ENCODE data around the gene NUB1. TPM values are rescaled to one million over a fixed set of nuclear protein-coding genes. Genes with fewer than 3 reads are reported as not detected.
A peak's percentile ranks its signal among the peaks of the same experiment; 100 is the strongest.

The NUB1 gene
- total RNA-seq, 2 donors from 2014 or later, result 36.8 to 43.8 TPM

GRCh38 chr7:151363182-151363581 lies 21.6 kb downstream of the NUB1 start:
- WGBS, 2 donors, result 94 to 97% methylated on average over 1 of the region's 1 CpG

DNA sequence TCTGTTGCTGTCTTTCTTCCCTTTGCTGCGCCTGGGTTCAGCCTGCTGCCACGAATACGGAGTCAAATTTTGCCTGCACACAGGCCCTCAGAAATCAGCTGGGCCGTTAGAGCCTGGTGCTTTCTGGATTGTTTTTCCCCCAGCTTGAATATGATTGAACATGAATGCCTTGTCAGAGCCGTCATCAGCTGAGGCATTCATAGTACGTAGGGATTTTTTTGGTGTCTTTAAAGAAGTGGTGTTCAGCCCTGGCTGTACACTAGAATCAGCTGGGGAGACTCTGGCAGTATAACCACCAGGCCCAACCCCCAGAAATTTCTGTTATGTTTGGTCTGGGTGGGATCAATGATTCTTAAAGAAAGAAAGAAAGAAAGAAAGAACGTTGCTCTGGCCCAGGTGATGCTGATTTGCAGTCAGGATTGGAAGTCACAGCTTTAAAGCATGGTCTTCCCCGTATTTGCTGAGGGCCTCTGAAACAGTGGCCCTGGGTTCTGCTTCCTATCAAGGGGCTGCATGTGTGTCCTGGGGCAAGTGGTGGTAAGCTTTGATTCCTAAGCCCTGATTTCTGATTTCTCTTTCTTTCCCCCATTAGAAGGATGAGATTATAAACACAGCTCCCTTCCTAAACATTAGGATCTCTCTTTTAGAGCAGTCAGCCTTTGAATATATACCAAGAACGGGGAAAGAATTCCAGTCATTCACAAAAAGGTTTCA lies 24.7 kb downstream of the NUB1 start:
- intact Hi-C loops (cut with DNase I), result loop anchor here (5.0 kb wide), 1 partner anchor 81 kb away; no protein-coding TSS in a partner anchor
- WGBS, 2 donors, result 82 to 89% methylated on average over 9 of the region's 9 CpGs
- no peak for ATAC-seq
- peaks cover 7% of the 10 kb centered on the region for H3K4me1 ChIP-seq
- H3K27me3 ChIP-seq, result no peaks in the 10 kb centered on the region
- no peak for TF ChIP-seq POLR2A (IDR thresholded peaks at IDR 0.05)
- TF ChIP-seq CTCF (IDR thresholded peaks at IDR 0.05), result no peak
- H3K27ac ChIP-seq, result no peak overlapping the region
- DNase-seq, result no peak
- H3K4me3 ChIP-seq, result no peak overlapping the region
- H3K9me3 ChIP-seq, result no peaks in the 10 kb centered on the region
- H3K36me3 ChIP-seq (replicated peaks in 1 of 2; ENCODE audit: insufficient read depth in 1 of 2, low read depth in 2 of 2), result peaks cover 4 to 8% of the 10 kb centered on the region in 2 donors

More at GRCh38 chr7:151363182-151363581, 21.6 kb downstream of the NUB1 start:
- H3K9me3 ChIP-seq, result no peaks in the 10 kb centered on the region
- no peak overlapping the region for H3K27ac ChIP-seq
- no peaks in the 10 kb centered on the region for H3K27me3 ChIP-seq
- TF ChIP-seq POLR2A (IDR thresholded peaks at IDR 0.05) (no peak), CTCF (IDR thresholded peaks at IDR 0.05) (no peak)
- peaks cover 13 to 22% of the 10 kb centered on the region in 2 donors for H3K36me3 ChIP-seq (replicated peaks in 1 of 2; ENCODE audit: insufficient read depth in 1 of 2, low read depth in 2 of 2)
- ATAC-seq, result no peak
- no peak overlapping the region for H3K4me3 ChIP-seq
- peaks cover 3% of the 10 kb centered on the region for H3K4me1 ChIP-seq
- DNase-seq, result no peak
- intact Hi-C loops (cut with DNase I), result no loop called here

- WGBS, 2 donors, result 65 to 78% methylated on average over 5 of the region's 5 CpGs
- H3K27ac ChIP-seq, result no peak overlapping the region
- intact Hi-C loops (cut with DNase I), result loop anchor here (5.0 kb wide), 1 partner anchor 80 kb away; no protein-coding TSS in a partner anchor
- peaks cover 7% of the 10 kb centered on the region for H3K4me1 ChIP-seq
- H3K4me3 ChIP-seq, result no peak overlapping the region
- peak; percentile 51 for ATAC-seq
- H3K27me3 ChIP-seq, result no peaks in the 10 kb centered on the region
- DNase-seq, result peak in 1 of 4 donors; percentile 46
- peaks cover 4 to 7% of the 10 kb centered on the region in 2 donors for H3K36me3 ChIP-seq (replicated peaks in 1 of 2; ENCODE audit: insufficient read depth in 1 of 2, low read depth in 2 of 2)
- no peaks in the 10 kb centered on the region for H3K9me3 ChIP-seq
- TF ChIP-seq POLR2A (IDR thresholded peaks at IDR 0.05) (no peak), CTCF (IDR thresholded peaks at IDR 0.05) (no peak)
Measured at GRCh38 chr7:151366880-151367222, 25.2 kb downstream of the NUB1 start.

DNA sequence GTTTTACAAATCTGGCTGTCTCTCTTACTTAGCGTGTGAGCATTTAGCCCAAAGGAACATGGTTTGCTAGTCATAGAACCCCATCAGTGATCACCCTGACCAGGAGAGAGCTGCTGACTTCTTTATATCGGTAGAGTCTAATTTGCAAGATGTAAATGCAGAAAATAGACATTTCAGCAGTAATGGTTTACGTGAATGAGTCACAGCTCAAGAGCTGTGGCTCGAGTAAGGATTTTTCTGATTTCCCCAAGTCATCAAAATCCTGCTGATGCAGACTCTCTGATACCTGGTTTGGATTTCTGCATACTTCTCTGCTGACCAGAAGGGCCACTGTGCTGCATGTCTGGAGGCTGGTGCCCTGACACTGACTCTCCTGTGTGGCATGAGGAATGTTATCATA lies 25.7 kb downstream of the NUB1 start:
- DNase-seq, result no peak
- H3K36me3 ChIP-seq (replicated peaks in 1 of 2; ENCODE audit: insufficient read depth in 1 of 2, low read depth in 2 of 2), result peaks cover 3% of the 10 kb centered on the region in 2 donors
- peak overlapping the region in 1 of 4 donors; percentile 8 for H3K27ac ChIP-seq
- H3K9me3 ChIP-seq, result no peaks in the 10 kb centered on the region
- H3K4me3 ChIP-seq, result no peak overlapping the region
- ATAC-seq, result no peak
- intact Hi-C loops (cut with DNase I), result loop anchor here (5.0 kb wide), 1 partner anchor 80 kb away; no protein-coding TSS in a partner anchor
- H3K27me3 ChIP-seq, result no peaks in the 10 kb centered on the region
- 82 to 87% methylated on average over 4 of the region's 4 CpGs for WGBS, 2 donors
- TF ChIP-seq POLR2A (IDR thresholded peaks at IDR 0.05) (no peak), CTCF (IDR thresholded peaks at IDR 0.05) (no peak)
- H3K4me1 ChIP-seq, result peaks cover 7% of the 10 kb centered on the region
